Psoas muscle (tissue), 8 donors: ENCODE measurements around the gene SAA2. TPM values are rescaled to one million over a fixed set of nuclear protein-coding genes. Genes with fewer than 3 reads are reported as not detected.
"Not testable (repeated sequence)": the region's sequence is repeated elsewhere in the genome, so short reads cannot be mapped to it uniquely, and the experiment has no call there.

Source experiments
- ATAC-seq, 4 donors: fragments of 200-7000 bp; cut with Tn5 transposase; one replicate each; pipeline ENCODE4 v1.9.1; 2020; ENCODE audit warnings: moderate library complexity in 3 of 4, mild to moderate bottlenecking in 2 of 4
- DNase-seq, 2 donors: peaks; one replicate each; pipeline ENCODE4 v3.0.0-alpha.2; 2020
- H3K27ac ChIP-seq: fragments of 200-600 bp; one replicate; pipeline ENCODE4 v1.8.0; 2022
- H3K27me3 ChIP-seq, 3 donors: fragments of 200-600 bp in 1 of 3; one replicate each; pipeline versions ENCODE4 v1.6.1 to v1.8.0; 2013 to 2022; ENCODE audit warnings: low read length in 2 of 3, mild to moderate bottlenecking in 2 of 3, moderate library complexity in 1 of 3; ENCODE audit not compliant: insufficient read depth in 3 of 3
- H3K36me3 ChIP-seq, 2 donors: fragments of 200-600 bp in 1 of 2; one replicate each; pipeline versions ENCODE4 v1.6.1 to v1.8.0; 2013 to 2022; ENCODE audit warnings: low read depth in 1 of 2, mild to moderate bottlenecking in 1 of 2, moderate library complexity in 1 of 2; ENCODE audit not compliant: insufficient read depth in 1 of 2
- H3K4me1 ChIP-seq: fragments of 200-600 bp; one replicate; pipeline ENCODE4 v1.8.0; 2022
- H3K4me3 ChIP-seq: fragments of 200-600 bp; one replicate; pipeline ENCODE4 v1.8.0; 2022; ENCODE audit warnings: mild to moderate bottlenecking
- H3K9me3 ChIP-seq: fragments of 200-600 bp; one replicate; pipeline ENCODE4 v1.8.0; 2022
- WGBS, 3 donors: extraction: QIAGEN DNeasy Blood & Tissue Kit; methylation state at CpG; one replicate each; pipeline versions ENCODE4 v1.1.6 to v1.1.7; 2013; 5-methylcytosine and 5-hydroxymethylcytosine counted together
- intact Hi-C, 2 donors: fragments of 100-400 bp; cut with DNase I; formaldehyde crosslinking; loops; one replicate each; pipeline versions ENCODE4 v1.11.0 to v1.14.2; 2022
- polyA plus RNA-seq, 3 donors: library from polyadenylated mRNA; stranded (reverse); fragments of 200-250 nt; gene quantifications; one replicate each; pipeline ENCODE4 v1.2.3, GENCODE V29; 2013
- total RNA-seq, 4 donors: library from RNA; stranded (reverse); fragmentation: NEBNext Ultra II Directional in 2 of 4; extraction: Animal tissue kit (Norgen Biotek cat#: 25700) in 2 of 4; gene quantifications; one replicate each; pipeline versions ENCODE4 v1.2.1 to v1.2.4, GENCODE V29; 2021 to 2023
- TF ChIP-seq, protein P1 (sequence below): fragments of 200-600 bp; IDR thresholded peaks from one replicate; pipeline ENCODE4 v1.8.0; 2022; ENCODE audit warnings: antibody characterized with exemption
- donor health status: healthy with polysubstance abuse.
- donor health status: DM: no; HTN: no; CAD: no; lungs with moderate emphysema.
- donor health status: Bipolar disorder and iron deficiency.
- donor health status: healthy.
- donor health status: DM: yes; HTN: yes; CAD: no.
- donor health status: DM: no; HTN: no; CAD: no.
- donor health status: DM: no; HTN: no; CAD: no.
- donor health status: DM: yes; HTN: yes; CAD: no.

The SAA2 gene
- total and polyA plus RNA-seq, 7 donors = 2.6 to 35.5 (median 11.3) TPM

DNA sequence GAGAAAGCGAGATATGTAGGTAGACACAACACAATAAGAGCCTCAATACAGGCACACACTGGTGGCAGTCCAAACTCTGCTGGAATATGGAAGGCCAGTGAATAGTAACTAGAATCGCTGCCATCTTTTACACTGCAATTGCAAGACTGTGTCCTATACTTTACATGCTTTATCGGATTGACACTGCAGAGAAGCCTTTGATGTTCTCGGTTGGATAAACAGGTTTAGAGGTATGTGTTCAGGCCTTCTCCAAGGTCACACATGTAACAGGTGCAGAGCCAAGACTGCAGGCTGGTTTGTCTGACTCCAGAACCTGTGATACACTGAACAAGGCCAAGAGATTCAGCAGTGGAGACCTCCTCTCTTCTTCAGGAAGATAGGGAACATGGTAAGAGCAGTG, 22.7 kb upstream of the SAA2 start:
- TF ChIP-seq, protein P1, sequence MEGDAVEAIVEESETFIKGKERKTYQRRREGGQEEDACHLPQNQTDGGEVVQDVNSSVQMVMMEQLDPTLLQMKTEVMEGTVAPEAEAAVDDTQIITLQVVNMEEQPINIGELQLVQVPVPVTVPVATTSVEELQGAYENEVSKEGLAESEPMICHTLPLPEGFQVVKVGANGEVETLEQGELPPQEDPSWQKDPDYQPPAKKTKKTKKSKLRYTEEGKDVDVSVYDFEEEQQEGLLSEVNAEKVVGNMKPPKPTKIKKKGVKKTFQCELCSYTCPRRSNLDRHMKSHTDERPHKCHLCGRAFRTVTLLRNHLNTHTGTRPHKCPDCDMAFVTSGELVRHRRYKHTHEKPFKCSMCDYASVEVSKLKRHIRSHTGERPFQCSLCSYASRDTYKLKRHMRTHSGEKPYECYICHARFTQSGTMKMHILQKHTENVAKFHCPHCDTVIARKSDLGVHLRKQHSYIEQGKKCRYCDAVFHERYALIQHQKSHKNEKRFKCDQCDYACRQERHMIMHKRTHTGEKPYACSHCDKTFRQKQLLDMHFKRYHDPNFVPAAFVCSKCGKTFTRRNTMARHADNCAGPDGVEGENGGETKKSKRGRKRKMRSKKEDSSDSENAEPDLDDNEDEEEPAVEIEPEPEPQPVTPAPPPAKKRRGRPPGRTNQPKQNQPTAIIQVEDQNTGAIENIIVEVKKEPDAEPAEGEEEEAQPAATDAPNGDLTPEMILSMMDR = no peak
- 67 to 82% (median 73%) methylated on average over 4 of the region's 4 CpGs for WGBS, 3 donors

DNA sequence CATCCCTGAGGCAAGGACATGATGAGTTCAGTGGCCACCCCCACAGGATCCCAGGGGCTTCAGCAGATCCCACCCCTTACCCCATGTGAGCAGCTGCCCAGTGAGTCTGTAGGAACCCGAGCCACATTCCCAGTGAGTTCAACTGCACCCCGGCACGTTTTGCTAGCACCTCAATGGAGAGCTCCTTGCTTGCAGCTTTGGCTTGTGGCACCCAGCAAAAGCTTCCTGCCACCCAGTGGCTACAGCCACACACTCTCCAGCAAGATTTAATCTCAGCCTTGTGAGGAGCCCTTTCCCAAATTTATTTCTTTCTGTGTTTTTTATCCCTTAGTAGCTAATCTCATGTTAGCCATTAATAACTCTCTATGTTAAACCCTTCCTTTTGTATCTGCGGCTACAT, 21.6 kb upstream of the SAA2 start:
- ATAC-seq = no peak

More for the DNA sequence above, 22.7 kb upstream of the SAA2 start:
- DNase-seq (no peak), ATAC-seq (peak in 1 of 4 donors; percentile 18)
- no peak overlapping the region for H3K4me3 ChIP-seq
- no peak overlapping the region for H3K27ac ChIP-seq
- H3K4me1 ChIP-seq = no peaks in the 10 kb centered on the region
- no peaks in the 10 kb centered on the region for H3K9me3 ChIP-seq
- intact Hi-C loops = no loop called here
- H3K27me3 ChIP-seq = no peaks in the 10 kb centered on the region
- H3K36me3 ChIP-seq = no peaks in the 10 kb centered on the region

DNA sequence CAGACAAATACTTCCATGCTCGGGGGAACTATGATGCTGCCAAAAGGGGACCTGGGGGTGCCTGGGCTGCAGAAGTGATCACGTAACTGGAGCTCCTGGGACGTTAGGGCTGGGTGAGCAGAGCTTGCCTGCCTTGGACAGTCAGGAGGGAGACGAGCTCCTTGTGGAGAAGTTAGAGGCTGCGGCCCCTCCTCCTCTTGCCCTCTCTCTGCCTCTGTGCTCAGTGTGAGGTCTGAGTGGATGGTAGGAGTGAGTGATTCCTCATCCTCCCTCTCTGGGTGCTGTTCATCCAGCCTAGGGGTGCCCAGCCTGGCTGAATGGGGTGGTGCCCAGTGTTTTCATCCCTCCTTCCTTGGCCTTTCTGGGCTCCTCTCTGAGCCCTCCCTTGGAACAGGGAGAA, 20.8 kb upstream of the SAA2 start:
- H3K4me3 ChIP-seq, DNase-seq, ATAC-seq, H3K9me3 ChIP-seq, H3K36me3 ChIP-seq, H3K27me3 ChIP-seq, H3K4me1 ChIP-seq, H3K27ac ChIP-seq: not testable (repeated sequence)
- WGBS, 3 donors = 63 to 64% methylated on average over 2 to 3 of the region's 5 CpGs; no CpG with 5 or more reads in 1 of the 3 donors
- intact Hi-C loops = loop anchor here in 1 of 2 donors (10.0 kb wide), 1 partner anchor 724 kb away; the partner anchor contains the start of genes OTOG and USH1C

More for the DNA sequence above, 21.6 kb upstream of the SAA2 start:
- Histone ChIP-seq H3K4me3 (no peak overlapping the region), H3K27me3 (no peaks in the 10 kb centered on the region), H3K4me1 (no peaks in the 10 kb centered on the region), H3K27ac (no peak overlapping the region), H3K36me3 (no peaks in the 10 kb centered on the region), H3K9me3 (no peaks in the 10 kb centered on the region)
- DNase-seq = no peak
- TF ChIP-seq, protein P1 = no peak
- WGBS, 3 donors = 59 to 64% (median 64%) methylated on average over 4 of the region's 4 CpGs
- intact Hi-C loops = no loop called here

- not testable (repeated sequence) for H3K36me3 ChIP-seq, H3K27me3 ChIP-seq, H3K4me3 ChIP-seq, H3K27ac ChIP-seq, H3K4me1 ChIP-seq, H3K9me3 ChIP-seq, DNase-seq
- peak in 1 of 4 donors; percentile 38 for ATAC-seq
- 67 to 84% (median 69%) methylated on average over 3 to 6 of the region's 10 CpGs for WGBS, 3 donors
- intact Hi-C loops = loop anchor here in 1 of 2 donors (10.0 kb wide), 1 partner anchor 723 kb away; the partner anchor contains the start of genes OTOG and USH1C
Measured at GRCh38 chr11:18267335-18268133, 19.1 kb upstream of the SAA2 start.

DNA sequence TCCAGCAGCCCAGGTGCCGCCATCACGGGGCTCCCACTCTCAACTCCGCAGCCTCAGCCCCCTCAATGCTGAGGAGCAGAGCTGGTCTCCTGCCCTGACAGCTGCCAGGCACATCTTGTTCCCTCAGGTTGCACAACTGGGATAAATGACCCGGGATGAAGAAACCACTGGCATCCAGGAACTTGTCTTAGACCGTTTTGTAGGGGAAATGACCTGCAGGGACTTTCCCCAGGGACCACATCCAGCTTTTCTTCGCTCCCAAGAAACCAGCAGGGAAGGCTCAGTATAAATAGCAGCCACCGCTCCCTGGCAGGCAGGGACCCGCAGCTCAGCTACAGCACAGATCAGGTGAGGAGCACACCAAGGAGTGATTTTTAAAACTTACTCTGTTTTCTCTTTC, 17.5 kb upstream of the SAA2 start, which contains the start of gene SAA1:
TSS of gene SAA1 (plus strand) at position 316 of the 400 bp plus-strand sequence. CDS start 624 bp downstream, outside the sequence.
- ATAC-seq (peak; percentile 15 to 72 (median 47)), DNase-seq (no peak)
- TF ChIP-seq, protein P1 = no peak
- Histone ChIP-seq H3K4me1 (no peaks in the 10 kb centered on the region), H3K27ac (no peak within 1 kb of the TSS), H3K27me3 (peaks cover 0 to 4% (median 0%) of the 10 kb centered on the region in 3 donors), H3K9me3 (no peaks in the 10 kb centered on the region), H3K4me3 (no peak within 1 kb of the TSS), H3K36me3 (no peaks in the 10 kb centered on the region)
- intact Hi-C loops = loop anchor here in 1 of 2 donors (10.0 kb wide), 1 partner anchor 721 kb away; the partner anchor contains the start of genes OTOG and USH1C
- 48 to 56% (median 51%) methylated on average over 8 of the region's 8 CpGs for WGBS, 3 donors
